HG03460 (cell line): ENCODE measurements around the gene IL22RA1.
A peak's percentile ranks its signal among the peaks of the same experiment; 100 is the strongest.

Experiments
- ATAC-seq: cut with Tn5 transposase; IDR thresholded peaks from one replicate; pipeline ENCODE4 v1.9.1; 2021; ENCODE audit not compliant: unreplicated experiment

The IL22RA1 gene

GRCh38 chr1:24167008-24167407 is 24.1 kb upstream of the IL22RA1 start:
- ATAC-seq = no peak

- no peak for ATAC-seq
Measured at GRCh38 chr1:24165500-24165899, 22.6 kb upstream of the IL22RA1 start.

- ATAC-seq = no peak
Measured at GRCh38 chr1:24164004-24164403, 21.1 kb upstream of the IL22RA1 start.

- ATAC-seq = no peak
Measured at GRCh38 chr1:24162201-24162600, 19.3 kb upstream of the IL22RA1 start.

- no peak for ATAC-seq
Measured at GRCh38 chr1:24161270-24161669, 18.3 kb upstream of the IL22RA1 start.

GRCh38 chr1:24159366-24159765 is 16.4 kb upstream of the IL22RA1 start:
- no peak for ATAC-seq

- no peak for ATAC-seq
Measured at GRCh38 chr1:24157918-24158481, 15.1 kb upstream of the IL22RA1 start.

GRCh38 chr1:24156542-24157260 is 13.8 kb upstream of the IL22RA1 start:
- no peak for ATAC-seq

GRCh38 chr1:24155011-24155782 is 12.3 kb upstream of the IL22RA1 start:
- ATAC-seq = no peak

- ATAC-seq = no peak
Measured at GRCh38 chr1:24154215-24154614, 11.3 kb upstream of the IL22RA1 start.

GRCh38 chr1:24152631-24153494 is 9.9 kb upstream of the IL22RA1 start:
- no peak for ATAC-seq

GRCh38 chr1:24151175-24151533 is 8.2 kb upstream of the IL22RA1 start:
- ATAC-seq = no peak

- peak; percentile 54 for ATAC-seq
Measured at GRCh38 chr1:24150234-24151174, 7.6 kb upstream of the IL22RA1 start.

- no peak for ATAC-seq
Measured at GRCh38 chr1:24149866-24150233, 6.9 kb upstream of the IL22RA1 start.

GRCh38 chr1:24147816-24148215 is 4.9 kb upstream of the IL22RA1 start:
- ATAC-seq = no peak

- ATAC-seq = no peak
Measured at GRCh38 chr1:24147194-24147593, 4.3 kb upstream of the IL22RA1 start.

GRCh38 chr1:24141311-24141997 is 1.5 kb downstream of the IL22RA1 start:
- ATAC-seq = no peak

GRCh38 chr1:24140741-24141181 is 2.2 kb downstream of the IL22RA1 start:
- no peak for ATAC-seq

GRCh38 chr1:24139841-24140425 is 3.0 kb downstream of the IL22RA1 start:
- ATAC-seq = no peak
